Measurements from ENCODE around the gene CHADL. TPM values are rescaled to one million over a fixed set of nuclear protein-coding genes. Genes with fewer than 3 reads are reported as not detected.
A peak's percentile ranks its signal among the peaks of the same experiment; 100 is the strongest.

The CHADL gene
- total and polyA plus RNA-seq, 9 of the 15 experiments (the other 6 are each of a cell fraction or from before 2014, with no cell fraction given), result not detected

DNA sequence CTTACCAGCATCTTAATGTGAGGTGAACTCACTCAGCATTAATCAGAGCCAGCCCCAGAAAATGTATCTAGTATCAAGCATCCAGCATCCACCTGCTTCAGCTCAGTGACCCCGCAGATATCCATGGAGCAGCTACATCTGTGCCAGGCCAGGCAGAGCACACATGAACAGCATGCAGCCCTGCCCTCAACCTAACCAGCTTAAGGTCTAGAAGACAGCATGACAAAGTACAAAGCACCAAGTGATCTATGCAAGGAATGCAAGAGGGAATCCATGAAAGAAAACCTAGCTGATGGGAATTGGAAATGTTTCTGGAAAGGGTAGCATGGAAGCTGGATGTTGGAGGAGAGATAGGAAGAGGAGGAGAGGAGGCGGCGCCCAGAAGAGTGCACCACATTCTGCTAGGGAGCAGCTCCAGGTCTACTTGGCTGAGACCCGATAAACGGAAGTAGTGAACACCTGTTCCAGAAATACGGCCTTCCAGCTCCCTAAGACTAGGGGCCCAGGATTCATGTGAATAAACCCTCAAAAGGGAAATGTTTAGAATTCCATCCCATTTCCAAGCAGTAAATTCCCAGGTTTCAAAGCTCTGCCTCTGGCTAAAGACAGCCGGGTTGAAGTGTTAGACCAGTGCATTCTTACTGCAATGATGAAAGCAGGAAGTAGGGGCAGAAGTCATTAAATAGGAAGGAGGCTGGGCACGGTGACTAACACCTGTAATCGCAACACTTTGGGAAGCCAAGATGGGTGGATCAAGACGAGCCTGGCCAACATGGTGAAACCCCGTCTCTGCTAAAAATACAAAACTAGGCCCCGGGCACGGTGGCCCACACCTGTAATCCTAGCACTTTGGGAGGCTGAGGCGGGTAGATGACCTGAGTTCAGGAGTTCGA is 59.1 kb downstream of the CHADL start:
- Histone ChIP-seq H3K9me1 (ENCODE audit: control insufficient read depth, insufficient read depth, low read length) (no peaks in the 10 kb centered on the region), H3K4me1 (replicated peaks in 1 of 2; ENCODE audit: control insufficient read depth in 2 of 2, insufficient read depth in 2 of 2, low read length in 2 of 2) (no peaks in the 10 kb centered on the region; a peak in 1 of 5 replicates), H3K4me3 (no peak overlapping the region), H3K9me3 (replicated peaks; ENCODE audit: control insufficient read depth, insufficient read depth, low read depth, low read length) (no peaks in the 10 kb centered on the region), H3K9ac (ENCODE audit: insufficient read depth in 1 of 2, low read depth in 2 of 2, low read length in 2 of 2) (no peak overlapping the region), H3K27ac (ENCODE audit: extremely low read depth, low read depth, low read length) (no peak overlapping the region), H3K79me2 (ENCODE audit: control insufficient read depth, insufficient read depth, low read length) (no peaks in the 10 kb centered on the region; the same call in 2 of the 3 replicates), H4K20me1 (replicated peaks; ENCODE audit: control insufficient read depth, insufficient read depth, low read length) (peaks cover 5% of the 10 kb centered on the region; the same call in 1 of the 2 replicates), H3K27me3 (ENCODE audit: control insufficient read depth in 2 of 2, insufficient read depth in 2 of 2, low read length in 2 of 2) (no peaks in the 10 kb centered on the region), H3K4me2 (ENCODE audit: insufficient read depth, low read length) (no peak overlapping the region), H2AFZ (ENCODE audit: low read depth, low read length) (no peak overlapping the region), H3K36me3 (ENCODE audit: control insufficient read depth, insufficient read depth, low read length) (peaks cover 29% of the 10 kb centered on the region; the same call in 2 of the 3 replicates)
- no TSS peak for BruUV-seq (replicated peaks)
- ATAC-seq, result peak; percentile 50
- intact Hi-C loops (cut with micrococcal nuclease) (no loop called here), in situ Hi-C loops (cut with MboI) (no loop called here)
- DNase-seq (ENCODE audit: extremely low read depth in 1 of 4, low spot score in 3 of 4), result no peak
- POLR2A ChIA-PET, result interaction anchor here (0.6 to 1.7 kb wide), 5 partner anchors 8 to 160 kb away, joined by 3 to 4 read pairs (median 3); no protein-coding TSS in a partner anchor
- no peak for FAIRE-seq
- CTCF ChIA-PET (ENCODE audit: low intra/inter-chr PET ratio), result no interaction called here
- no peak for TF ChIP-seq ZNF280A (IDR thresholded peaks at IDR 0.05; ENCODE audit: low read depth, partially characterized antibody)
- 0 out of 2 replicates have a peak, but pooled peaks have one; percentile 34 for TF ChIP-seq POLR2A (conservative IDR thresholded peaks at IDR 0.05)
- WGBS (ENCODE audit: insufficient coverage, low coverage, missing lambda C conversion rate), result 90% methylated on average over 12 of the region's 15 CpGs
